HepG2 (cell line): ENCODE measurements around the gene IKBIP. TPM values are rescaled to one million over a fixed set of nuclear protein-coding genes. Genes with fewer than 3 reads are reported as not detected.

ENCODE experiments used
- CEBPG ChIP-seq: IDR thresholded peaks from 2 replicates; pipeline ENCODE4 v1.6.1; 2016
- EED ChIP-seq: sonication (generic); formaldehyde crosslinking; IDR thresholded peaks from 2 replicates; pipeline ENCODE4 v1.5.0; 2020; ENCODE audit warnings: mild to moderate bottlenecking, missing genetic modification reagents
- HNF4G ChIP-seq, 2 experiments: sonication (generic) in 1 of 2; formaldehyde crosslinking in 1 of 2; IDR thresholded peaks; 2 replicates each; pipeline versions ENCODE4 v1.4.0 to v1.6.1; 2011 to 2020; ENCODE audit warnings: borderline replicate concordance in 2 of 2, low read depth in 2 of 2, mild to moderate bottlenecking in 2 of 2, low read length in 1 of 2, missing genetic modification reagents in 1 of 2, moderate library complexity in 1 of 2
- MAFF ChIP-seq: IDR thresholded peaks from 2 replicates; pipeline ENCODE4 v1.6.1; 2011; ENCODE audit warnings: low read depth, low read length, improper control_type of control experiment
- NCOA2 ChIP-seq: sonication (generic); formaldehyde crosslinking; IDR thresholded peaks from 2 replicates; pipeline ENCODE4 v1.8.0; 2022; ENCODE audit warnings: inconsistent platforms
- NFKBIZ ChIP-seq: IDR thresholded peaks from 2 replicates; pipeline ENCODE4 v1.6.1; 2018; ENCODE audit warnings: missing genetic modification reagents, missing compliant biosample characterization
- RAD21 ChIP-seq: fragments of 450-650 bp; formaldehyde crosslinking; IDR thresholded peaks from 2 replicates; pipeline ENCODE4 v1.5.0; 2020; ENCODE audit warnings: mild to moderate bottlenecking
- RBM22 ChIP-seq: fragments of 200-400 bp; formaldehyde crosslinking; optimal IDR thresholded peaks from 2 replicates; pipeline ENCODE3; 2017; ENCODE audit warnings: mild to moderate bottlenecking, low read length, moderate library complexity
- SP4 ChIP-seq: sonication (generic); formaldehyde crosslinking; IDR thresholded peaks from 2 replicates; pipeline ENCODE4 v1.8.1; 2023; ENCODE audit warnings: mild to moderate bottlenecking, missing genetic modification reagents
- STAG1 ChIP-seq: sonication (generic); formaldehyde crosslinking; IDR thresholded peaks from 2 replicates; pipeline ENCODE4 v1.4.0; 2020; ENCODE audit warnings: missing genetic modification reagents
- SUZ12 ChIP-seq: fragments of 150-350 bp; IDR thresholded peaks from 2 replicates; pipeline ENCODE4 v1.6.1; 2014; ENCODE audit warnings: low read depth, low read length
- ZFY ChIP-seq: sonication (generic); formaldehyde crosslinking; IDR thresholded peaks from 2 replicates; pipeline ENCODE4 v1.4.0; 2020; ENCODE audit warnings: missing genetic modification reagents
- ZNF761 ChIP-seq: sonication (generic); formaldehyde crosslinking; conservative IDR thresholded peaks from 2 replicates; pipeline ENCODE4 v1.4.0; 2020; ENCODE audit warnings: mild to moderate bottlenecking, missing genetic modification reagents
- ZNF782 ChIP-seq: sonication (generic); formaldehyde crosslinking; IDR thresholded peaks from 2 replicates; pipeline ENCODE4 v1.4.0; 2020; ENCODE audit warnings: missing genetic modification reagents, mild to moderate bottlenecking, borderline replicate concordance
- polyA plus RNA-seq, 8 experiments: library from polyadenylated mRNA; depleted of rRNA in 3 of 8; stranded (reverse) in 7 of 8; unstranded in 1 of 8; fragments of >200 nt; fragmentation: Illumina TruSeq in 4 of 8; extraction: Trizol in 4 of 8; gene quantifications; 2 replicates each; pipeline versions ENCODE4 v1.2.1 to v1.2.3, GENCODE V29; 2011 to 2016; ENCODE audit warnings: low read depth in 4 of 8, missing spikeins in 1 of 8, mixed read lengths in 1 of 8; ENCODE audit not compliant: insufficient read depth in 1 of 8
- total RNA-seq, 5 experiments: library from RNA; depleted of rRNA; stranded (reverse); fragments of >200 nt; fragmentation: Illumina TruSeq; extraction: Trizol; gene quantifications; 2 replicates each; pipeline ENCODE4 v1.2.3, GENCODE V29; 2016; ENCODE audit warnings: low read depth in 1 of 5
- TF ChIP-seq, protein P1 (sequence below): IDR thresholded peaks from 2 replicates; pipeline ENCODE4 v1.6.1; 2016; ENCODE audit warnings: low read depth, borderline replicate concordance
- TF ChIP-seq, protein P2 (sequence below): sonication (generic); formaldehyde crosslinking; IDR thresholded peaks from 2 replicates; pipeline ENCODE4 v1.5.0; 2020; ENCODE audit warnings: mild to moderate bottlenecking, missing genetic modification reagents, moderate library complexity

Gene IKBIP
- total and polyA plus RNA-seq, 2 of the 13 experiments (the other 11 are each of a cell fraction or from before 2014, with no cell fraction given) = 20.0 to 55.5 TPM

DNA sequence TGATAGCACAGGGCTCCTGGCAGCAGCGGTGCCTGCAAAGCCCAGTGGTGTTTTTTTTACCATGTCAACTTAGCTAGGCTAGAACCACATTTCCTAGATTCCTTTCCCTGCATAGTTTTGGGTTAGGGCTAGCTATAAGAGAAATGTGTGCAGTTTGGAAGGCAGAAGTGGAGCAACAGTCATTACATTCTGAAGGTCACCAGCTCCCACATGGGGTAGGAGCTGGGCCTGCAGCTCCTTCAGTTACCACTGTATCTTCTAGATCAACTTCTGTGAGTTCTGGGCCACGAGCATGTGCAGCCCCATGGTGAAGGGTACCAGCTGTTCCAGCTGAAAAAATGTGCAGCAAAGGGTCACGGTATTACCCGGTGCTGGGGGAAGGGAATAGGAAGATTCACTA is 53.4 kb downstream of the IKBIP start (continued):
- TF ChIP-seq ZNF782 (CRISPR knock-in tag) = no peak
- 0 out of 2 replicates have a peak, but pooled peaks have one; percentile 12 for TF ChIP-seq ZFY (CRISPR knock-in tag)
- TF ChIP-seq ZNF761 (CRISPR knock-in tag) = no peak
- 0 out of 2 replicates have a peak, but pooled peaks have one; percentile 15 for TF ChIP-seq STAG1 (CRISPR knock-in tag)
- TF ChIP-seq SP4 (CRISPR knock-in tag) = no peak
- TF ChIP-seq, protein P1, sequence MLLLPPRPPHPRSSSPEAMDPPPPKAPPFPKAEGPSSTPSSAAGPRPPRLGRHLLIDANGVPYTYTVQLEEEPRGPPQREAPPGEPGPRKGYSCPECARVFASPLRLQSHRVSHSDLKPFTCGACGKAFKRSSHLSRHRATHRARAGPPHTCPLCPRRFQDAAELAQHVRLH (CRISPR knock-in tag) = no peak
- TF ChIP-seq NFKBIZ (CRISPR knock-in tag) = no peak
- TF ChIP-seq RAD21 (CRISPR knock-in tag) = 0 out of 2 replicates have a peak, but pooled peaks have one; percentile 24
- TF ChIP-seq, protein P2, sequence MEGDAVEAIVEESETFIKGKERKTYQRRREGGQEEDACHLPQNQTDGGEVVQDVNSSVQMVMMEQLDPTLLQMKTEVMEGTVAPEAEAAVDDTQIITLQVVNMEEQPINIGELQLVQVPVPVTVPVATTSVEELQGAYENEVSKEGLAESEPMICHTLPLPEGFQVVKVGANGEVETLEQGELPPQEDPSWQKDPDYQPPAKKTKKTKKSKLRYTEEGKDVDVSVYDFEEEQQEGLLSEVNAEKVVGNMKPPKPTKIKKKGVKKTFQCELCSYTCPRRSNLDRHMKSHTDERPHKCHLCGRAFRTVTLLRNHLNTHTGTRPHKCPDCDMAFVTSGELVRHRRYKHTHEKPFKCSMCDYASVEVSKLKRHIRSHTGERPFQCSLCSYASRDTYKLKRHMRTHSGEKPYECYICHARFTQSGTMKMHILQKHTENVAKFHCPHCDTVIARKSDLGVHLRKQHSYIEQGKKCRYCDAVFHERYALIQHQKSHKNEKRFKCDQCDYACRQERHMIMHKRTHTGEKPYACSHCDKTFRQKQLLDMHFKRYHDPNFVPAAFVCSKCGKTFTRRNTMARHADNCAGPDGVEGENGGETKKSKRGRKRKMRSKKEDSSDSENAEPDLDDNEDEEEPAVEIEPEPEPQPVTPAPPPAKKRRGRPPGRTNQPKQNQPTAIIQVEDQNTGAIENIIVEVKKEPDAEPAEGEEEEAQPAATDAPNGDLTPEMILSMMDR (CRISPR knock-in tag) = 0 out of 2 replicates have a peak, but pooled peaks have one; percentile 29
- TF ChIP-seq NCOA2 (CRISPR knock-in tag) = no peak
- TF ChIP-seq MAFF = no peak
- TF ChIP-seq RBM22 = no peak
- TF ChIP-seq SUZ12 = no peak
- TF ChIP-seq EED (CRISPR knock-in tag) = no peak
- no peak for TF ChIP-seq CEBPG (CRISPR knock-in tag)
- no peak for TF ChIP-seq HNF4G (IDR thresholded peaks at IDR 0.05; ENCODE audit: borderline replicate concordance, low read depth, low read length)
- TF ChIP-seq HNF4G (CRISPR knock-in tag; IDR thresholded peaks at IDR 0.05; ENCODE audit: borderline replicate concordance, low read depth) = no peak
